Eye (tissue), 1 donor: ENCODE data around the gene RPN2.
A peak's percentile ranks its signal among the peaks of the same experiment; 100 is the strongest.

Experiments used
- DNase-seq: peaks from one replicate; pipeline ENCODE4 v3.0.0-alpha.2; 2015

RPN2 gene

DNA sequence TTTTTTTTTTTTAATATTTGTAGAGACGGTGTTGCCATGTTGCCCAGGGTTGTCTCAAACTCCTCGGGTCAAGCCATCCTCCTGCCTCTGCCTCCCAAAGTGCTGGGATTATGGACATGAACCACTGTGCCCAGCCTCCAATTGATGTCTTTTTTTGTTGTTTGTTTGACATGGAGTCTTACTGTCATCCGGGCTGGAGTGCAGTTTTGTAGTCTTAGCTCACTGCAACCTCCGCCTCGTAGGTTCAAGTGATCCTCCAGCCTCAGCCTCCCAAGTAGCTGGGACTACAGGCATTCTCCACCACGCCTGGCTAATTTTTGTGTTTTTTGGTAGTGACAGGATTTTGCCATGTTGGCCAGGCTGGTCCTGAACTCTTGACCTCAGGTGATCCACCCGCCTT is 9.7 kb downstream of the RPN2 start:
- no peak for DNase-seq

- DNase-seq = no peak
Observed at GRCh38 chr20:37189416-37190016, 10.4 kb downstream of the RPN2 start.

GRCh38 chr20:37190354-37191112 is 11.4 kb downstream of the RPN2 start:
- DNase-seq = peak; percentile 24

DNA sequence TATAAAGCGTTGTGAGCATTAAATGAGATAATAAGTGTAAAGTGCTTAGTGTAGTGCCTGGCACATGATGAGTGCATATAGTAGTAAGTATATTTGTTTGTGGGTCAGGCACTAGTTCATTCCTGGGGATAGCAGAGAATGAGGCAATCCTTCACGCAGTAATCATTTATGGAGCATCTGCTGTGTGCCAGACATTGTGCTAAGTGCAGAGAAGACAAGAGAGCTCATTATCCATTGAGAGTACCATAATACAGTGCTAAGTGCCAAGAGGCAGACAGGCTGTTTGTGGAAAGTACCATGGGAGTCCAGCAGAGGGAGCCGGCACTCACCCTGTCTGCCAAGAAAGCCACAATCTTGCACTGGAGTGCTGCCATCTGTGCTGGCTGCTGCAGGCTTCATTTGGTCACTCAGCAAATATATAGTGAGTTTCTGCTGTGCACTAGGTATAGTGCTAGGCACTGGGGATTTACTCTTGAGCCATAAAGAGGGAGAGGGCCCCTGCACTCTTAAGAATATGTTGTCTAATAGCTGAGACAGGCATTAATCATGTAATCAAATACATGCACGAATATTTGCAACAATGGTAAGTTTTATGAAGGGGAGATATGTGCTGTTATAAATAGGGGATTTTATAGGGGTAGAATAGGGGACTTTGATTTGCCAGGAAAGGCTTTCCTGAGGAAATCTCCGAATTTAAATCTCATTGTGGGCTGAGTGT is 13.2 kb downstream of the RPN2 start:
- peak; percentile 94 for DNase-seq

GRCh38 chr20:37193226-37193625 is 14.1 kb downstream of the RPN2 start:
- no peak for DNase-seq

DNA sequence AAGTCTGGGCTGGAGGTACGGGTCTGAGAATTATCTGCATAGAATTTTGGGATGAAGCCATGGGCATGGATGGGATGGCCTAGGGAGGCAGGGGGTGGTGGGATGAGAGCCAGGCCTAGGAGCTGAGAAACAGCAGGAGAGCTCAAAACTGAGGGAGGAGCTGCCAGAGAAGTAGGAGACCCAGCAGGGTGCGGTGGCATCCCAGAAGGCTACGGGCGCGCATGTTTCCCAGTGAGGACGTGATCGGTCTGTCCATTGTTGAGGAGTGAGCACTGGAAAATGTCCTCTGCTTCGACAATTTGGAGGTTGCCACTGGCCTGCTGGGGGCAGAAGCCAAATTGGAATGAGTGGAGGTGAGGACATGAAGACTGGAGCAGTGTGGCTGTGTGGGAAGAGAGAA is 14.7 kb downstream of the RPN2 start:
- no peak for DNase-seq

GRCh38 chr20:37194621-37195417 is 15.7 kb downstream of the RPN2 start:
- no peak for DNase-seq

DNA sequence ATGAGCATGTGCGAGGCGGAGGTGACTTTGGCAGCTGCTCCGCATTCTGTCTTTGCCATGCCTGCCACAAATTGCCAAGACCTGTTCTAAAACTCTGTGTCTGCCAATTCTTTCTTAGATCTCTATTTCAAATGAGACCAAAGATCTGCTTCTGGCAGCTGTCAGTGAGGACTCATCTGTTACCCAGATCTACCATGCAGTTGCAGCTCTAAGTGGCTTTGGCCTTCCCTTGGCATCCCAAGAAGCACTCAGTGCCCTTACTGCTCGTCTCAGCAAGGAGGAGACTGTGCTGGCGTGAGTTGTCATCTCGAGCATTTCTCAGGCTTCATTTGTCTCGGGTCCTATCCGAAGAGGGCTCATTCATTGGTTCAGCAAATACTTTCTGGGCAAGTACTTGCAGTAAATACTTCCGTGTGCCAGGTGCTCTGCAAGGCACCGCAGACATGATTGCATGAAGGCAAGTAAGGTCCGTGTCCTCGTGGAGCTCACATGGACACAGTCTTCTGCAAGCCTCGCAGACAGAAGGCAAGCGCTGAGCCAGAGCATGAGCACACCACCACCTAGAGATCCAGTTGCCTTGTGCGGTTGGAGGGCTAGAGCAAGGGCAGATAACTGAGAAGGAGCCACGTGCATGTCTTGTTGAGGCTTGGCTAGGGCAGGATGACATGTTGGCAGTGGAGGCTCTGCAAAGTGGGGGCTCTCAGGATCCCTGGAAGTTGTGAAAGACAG is 20.0 kb downstream of the RPN2 start:
- no peak for DNase-seq

GRCh38 chr20:37200376-37200775 is 21.2 kb downstream of the RPN2 start:
- no peak for DNase-seq

DNA sequence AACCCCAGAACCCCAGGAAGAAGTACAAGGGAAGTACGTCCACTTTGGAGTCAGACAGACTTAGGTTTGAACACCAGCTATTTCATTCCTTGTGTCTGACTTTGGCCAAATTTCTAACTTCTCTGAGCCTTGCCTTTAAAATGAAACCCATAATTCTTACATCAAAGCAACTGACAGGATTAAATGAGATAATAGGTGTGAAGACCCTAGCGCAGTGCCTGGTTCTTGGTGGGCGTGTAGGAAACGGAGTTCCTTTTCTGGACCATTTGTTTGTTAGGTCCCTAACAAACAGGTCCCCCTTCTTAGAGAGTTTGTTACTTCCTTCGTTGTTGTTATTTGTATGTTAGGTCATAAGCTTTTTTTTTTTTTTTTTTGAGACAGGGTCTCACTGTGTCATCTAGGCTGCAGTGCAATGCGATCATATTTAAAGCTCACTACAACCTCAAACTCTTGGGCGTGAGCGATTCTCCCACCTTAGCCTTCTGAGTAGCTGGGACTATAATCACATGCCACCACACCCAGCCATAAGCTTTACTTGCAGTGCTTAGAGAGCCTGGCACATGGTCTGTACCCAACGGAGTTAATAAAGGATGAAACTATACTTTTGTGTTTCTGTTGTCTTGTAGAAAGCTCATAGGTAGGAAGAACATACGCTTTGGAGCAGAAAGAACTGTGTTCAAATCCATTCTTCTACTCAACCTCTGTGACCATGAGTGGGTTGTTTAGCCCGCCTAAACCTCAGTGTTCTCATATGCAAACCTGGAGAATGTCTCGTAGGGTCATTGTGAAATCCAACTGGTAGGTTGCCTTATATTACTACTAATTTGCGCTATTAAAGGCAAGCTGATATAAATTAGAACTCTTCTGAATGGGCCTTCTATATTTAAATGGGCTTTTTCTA is 22.0 kb downstream of the RPN2 start:
- DNase-seq = no peak

GRCh38 chr20:37201827-37202162 is 22.7 kb downstream of the RPN2 start:
- no peak for DNase-seq

DNA sequence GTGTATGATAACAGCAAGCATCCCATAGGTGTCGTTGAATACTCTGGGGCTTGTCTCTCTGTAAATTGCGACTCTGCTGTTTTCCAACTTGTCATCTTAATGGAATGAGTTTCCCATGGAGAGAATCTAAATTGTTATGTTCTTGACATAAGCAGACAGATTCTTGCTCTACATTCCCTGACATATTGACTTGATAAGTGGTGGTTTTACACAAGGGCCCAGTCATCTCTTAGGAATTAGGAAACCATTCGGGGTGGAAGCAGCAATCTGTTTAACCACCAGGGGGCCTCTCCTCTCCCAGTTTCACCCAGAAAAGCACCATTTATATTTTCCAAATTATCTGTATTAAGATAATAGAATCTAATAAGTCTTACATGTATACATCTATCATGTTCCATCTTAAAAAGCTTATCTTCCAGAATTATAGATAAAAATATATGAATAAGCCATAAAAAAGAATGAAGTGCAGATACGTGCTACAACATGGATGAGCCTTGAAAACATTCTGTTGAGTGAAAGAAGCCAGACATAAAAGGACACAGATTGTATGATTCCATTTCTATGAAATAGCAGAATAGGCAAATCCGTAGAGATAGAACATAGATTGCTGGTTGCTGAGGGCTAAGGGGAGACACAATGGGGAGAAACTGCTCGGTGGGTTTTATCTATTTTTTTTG is 23.3 kb downstream of the RPN2 start:
- peak; percentile 84 for DNase-seq

GRCh38 chr20:37204056-37204455 is 24.9 kb downstream of the RPN2 start:
- DNase-seq = no peak

DNA sequence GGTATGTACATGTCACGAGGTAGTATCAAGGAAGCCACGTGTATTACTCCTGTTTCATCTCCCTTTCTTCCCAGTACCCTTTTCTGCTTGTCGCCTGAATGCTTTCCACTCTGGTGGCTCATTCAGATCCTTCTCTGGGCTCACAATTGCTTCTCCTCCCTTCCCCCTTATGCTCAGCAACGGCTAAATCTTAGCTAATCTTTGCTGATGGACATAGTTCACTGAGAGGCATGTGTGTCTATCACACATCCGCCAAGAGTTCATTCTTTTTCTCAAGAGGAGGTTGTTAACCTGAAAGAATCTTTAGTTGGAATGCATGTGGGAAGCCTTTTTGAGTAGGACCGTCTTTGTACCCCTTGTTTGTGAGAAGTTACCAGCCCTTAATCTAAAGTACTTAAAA is 26.0 kb downstream of the RPN2 start:
- DNase-seq = peak; percentile 60

GRCh38 chr20:37205794-37206193 is 26.7 kb downstream of the RPN2 start:
- no peak for DNase-seq

- DNase-seq = no peak
Observed at GRCh38 chr20:37207171-37207570, 28.0 kb downstream of the RPN2 start.

GRCh38 chr20:37209193-37209592 is 30.1 kb downstream of the RPN2 start:
- no peak for DNase-seq

- DNase-seq = no peak
Observed at GRCh38 chr20:37209661-37210314, 30.7 kb downstream of the RPN2 start.

- DNase-seq = no peak
Observed at GRCh38 chr20:37218441-37218840, 39.3 kb downstream of the RPN2 start.

DNA sequence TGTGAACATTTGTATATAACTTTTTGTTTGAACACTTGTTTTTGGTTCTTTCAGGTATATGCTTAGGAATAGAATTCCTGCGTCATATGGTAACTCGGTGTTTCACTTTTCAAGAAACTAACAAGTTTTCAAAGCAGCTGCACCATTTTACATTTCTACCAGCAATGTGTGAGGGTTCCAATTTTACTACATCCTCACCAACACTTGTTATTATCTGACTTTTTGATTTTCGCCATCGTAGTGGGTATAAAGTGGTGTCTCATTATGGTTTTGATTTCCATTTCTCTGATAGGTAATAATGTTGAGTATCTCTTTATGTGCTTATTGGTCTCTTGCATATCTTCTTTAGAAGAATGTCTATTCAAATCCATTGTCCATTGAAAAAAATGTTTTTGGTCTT is 39.8 kb downstream of the RPN2 start:
- no peak for DNase-seq
